ENCODE results near the gene TFCP2.

DNA sequence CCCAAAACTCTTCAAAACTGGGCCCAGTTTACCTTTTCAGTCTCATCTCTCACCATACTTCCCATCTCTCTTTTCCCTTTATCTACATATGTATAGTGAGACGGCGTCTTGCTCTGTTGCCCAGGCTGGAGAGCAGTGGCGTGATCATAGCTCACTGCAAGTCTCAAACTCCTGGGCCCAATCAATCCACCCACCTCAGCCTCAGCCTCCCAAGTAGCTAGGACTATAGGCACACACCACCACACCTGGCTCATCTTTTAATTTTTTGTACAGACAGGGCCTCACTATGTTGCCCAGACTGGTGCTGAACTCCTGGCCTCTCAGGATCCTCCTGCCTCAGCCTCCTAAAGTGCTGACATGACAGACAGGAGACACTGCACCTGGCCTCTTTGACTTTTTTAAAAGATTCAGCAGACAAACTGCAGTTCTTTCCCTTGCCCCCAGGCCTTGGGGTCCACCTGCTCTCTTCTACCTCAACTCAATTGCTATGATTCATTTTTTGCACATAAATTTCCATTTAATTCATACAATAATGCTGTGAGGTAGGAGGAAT, 33.6 kb downstream of the TFCP2 start:
- TF ChIP-seq, protein P1, sequence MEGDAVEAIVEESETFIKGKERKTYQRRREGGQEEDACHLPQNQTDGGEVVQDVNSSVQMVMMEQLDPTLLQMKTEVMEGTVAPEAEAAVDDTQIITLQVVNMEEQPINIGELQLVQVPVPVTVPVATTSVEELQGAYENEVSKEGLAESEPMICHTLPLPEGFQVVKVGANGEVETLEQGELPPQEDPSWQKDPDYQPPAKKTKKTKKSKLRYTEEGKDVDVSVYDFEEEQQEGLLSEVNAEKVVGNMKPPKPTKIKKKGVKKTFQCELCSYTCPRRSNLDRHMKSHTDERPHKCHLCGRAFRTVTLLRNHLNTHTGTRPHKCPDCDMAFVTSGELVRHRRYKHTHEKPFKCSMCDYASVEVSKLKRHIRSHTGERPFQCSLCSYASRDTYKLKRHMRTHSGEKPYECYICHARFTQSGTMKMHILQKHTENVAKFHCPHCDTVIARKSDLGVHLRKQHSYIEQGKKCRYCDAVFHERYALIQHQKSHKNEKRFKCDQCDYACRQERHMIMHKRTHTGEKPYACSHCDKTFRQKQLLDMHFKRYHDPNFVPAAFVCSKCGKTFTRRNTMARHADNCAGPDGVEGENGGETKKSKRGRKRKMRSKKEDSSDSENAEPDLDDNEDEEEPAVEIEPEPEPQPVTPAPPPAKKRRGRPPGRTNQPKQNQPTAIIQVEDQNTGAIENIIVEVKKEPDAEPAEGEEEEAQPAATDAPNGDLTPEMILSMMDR (IDR thresholded peaks at IDR 0.05), result no peak
- TF ChIP-seq POLR2A (IDR thresholded peaks at IDR 0.05), result no peak

Measured in right lobe of liver (tissue), 4 donors.